GM12892 (cell line): ENCODE data around the gene TEK.

Experiments
- POLR2A ChIP-seq: IDR thresholded peaks from 2 replicates; pipeline ENCODE4 v1.6.1; 2011; ENCODE audit warnings: low read depth, low read length, control low read depth
- POLR2AphosphoS5 ChIP-seq: IDR thresholded peaks from 2 replicates; pipeline ENCODE4 v1.6.1; 2011; ENCODE audit warnings: low read depth, low read length, control low read depth
- TAF1 ChIP-seq: IDR thresholded peaks from 2 replicates; pipeline ENCODE4 v1.6.1; 2011; ENCODE audit warnings: low read depth, mild to moderate bottlenecking, control low read depth, low read length, borderline replicate concordance

GRCh38 chr9:27157097-27157496 is 48.1 kb downstream of the TEK start:
- TF ChIP-seq POLR2A = no peak
- no peak for TF ChIP-seq POLR2AphosphoS5
- TF ChIP-seq TAF1 = no peak
